ENCODE results near the gene FBXL14. TPM values are rescaled to one million over a fixed set of nuclear protein-coding genes. Genes with fewer than 3 reads are reported as not detected.
A peak's percentile ranks its signal among the peaks of the same experiment; 100 is the strongest.

FBXL14 gene
- total RNA-seq, 6 donors from 2014 or later = 8.5 to 22.0 (median 14.4) TPM

- DNase-seq (no peak), ATAC-seq (ENCODE audit: low FRiP score in 2 of 2) (no peak)
- Histone ChIP-seq H3K9me3 (no peaks in the 10 kb centered on the region), H3K4me3 (peak overlapping the region in 1 of 4 donors; percentile 80), H3K4me1 (peaks cover 30 to 40% (median 34%) of the 10 kb centered on the region in 4 donors), H3K36me3 (no peaks in the 10 kb centered on the region), H3K27ac (peak overlapping the region; percentile 91 to 98 (median 93)), H3K27me3 (no peaks in the 10 kb centered on the region)
- 81 to 83% methylated on average over 9 of the region's 9 CpGs for WGBS, 2 donors
- TF ChIP-seq CTCF (IDR thresholded peaks at IDR 0.05) = no peak
- TF ChIP-seq EP300 (IDR thresholded peaks at IDR 0.05) = no peak
- TF ChIP-seq POLR2AphosphoS5 (IDR thresholded peaks at IDR 0.05) = no peak
- no peak for TF ChIP-seq POLR2A (IDR thresholded peaks at IDR 0.05)
Measured at GRCh38 chr12:1595690-1596347, 1.4 kb upstream of the FBXL14 start.

- Histone ChIP-seq H3K36me3 (no peaks in the 10 kb centered on the region), H3K4me1 (peaks cover 37 to 47% (median 42%) of the 10 kb centered on the region in 4 donors), H3K27me3 (no peaks in the 10 kb centered on the region), H3K27ac (peak overlapping the region; percentile 91 to 98 (median 93)), H3K4me3 (peak overlapping the region; percentile 42 to 91 (median 80)), H3K9me3 (no peaks in the 10 kb centered on the region)
- no peak for DNase-seq
- TF ChIP-seq POLR2AphosphoS5 (IDR thresholded peaks at IDR 0.05) (peak in 1 of 2 donors; percentile 28), EP300 (IDR thresholded peaks at IDR 0.05) (no peak)
- 9 to 10% methylated on average over 19 of the region's 19 CpGs for WGBS, 2 donors
- ATAC-seq (ENCODE audit: low FRiP score in 2 of 2) = peak in 1 of 2 donors; percentile 5
Measured at GRCh38 chr12:1595026-1595561, 713 bp upstream of the FBXL14 start.

- peaks cover 41 to 54% (median 47%) of the 10 kb centered on the region in 4 donors for H3K4me1 ChIP-seq
- DNase-seq = no peak
- no peaks in the 10 kb centered on the region for H3K9me3 ChIP-seq
- no peaks in the 10 kb centered on the region for H3K27me3 ChIP-seq
- ATAC-seq (ENCODE audit: low FRiP score in 2 of 2) = peak in 1 of 2 donors; percentile 72
- TF ChIP-seq CTCF (IDR thresholded peaks at IDR 0.05) (no peak), POLR2A (IDR thresholded peaks at IDR 0.05) (peak in 2 of 4 donors; percentile 46 to 70), EP300 (IDR thresholded peaks at IDR 0.05) (no peak), POLR2AphosphoS5 (IDR thresholded peaks at IDR 0.05) (peak in 1 of 2 donors; percentile 28)
- WGBS, 2 donors = no CpG with 5 or more reads among the region's 34 CpGs
- peak overlapping the region; percentile 80 to 91 (median 86) for H3K4me3 ChIP-seq
- H3K36me3 ChIP-seq = no peaks in the 10 kb centered on the region
- H3K27ac ChIP-seq = peak overlapping the region; percentile 91 to 98 (median 93)
Measured at GRCh38 chr12:1594006-1594260, 448 bp downstream of the FBXL14 start.

- Histone ChIP-seq H3K9me3 (no peaks in the 10 kb centered on the region), H3K27me3 (no peaks in the 10 kb centered on the region), H3K36me3 (no peaks in the 10 kb centered on the region), H3K27ac (peak overlapping the region; percentile 91 to 98 (median 93)), H3K4me1 (peaks cover 41 to 54% (median 50%) of the 10 kb centered on the region in 4 donors), H3K4me3 (peak overlapping the region; percentile 80 to 91 (median 86))
- WGBS, 2 donors = 8 to 26% methylated on average over 6 to 35 of the region's 56 CpGs
- TF ChIP-seq POLR2A (IDR thresholded peaks at IDR 0.05) (no peak), POLR2AphosphoS5 (IDR thresholded peaks at IDR 0.05) (no peak), EP300 (IDR thresholded peaks at IDR 0.05) (no peak), CTCF (IDR thresholded peaks at IDR 0.05) (no peak)
- DNase-seq (peak; percentile 66 to 91), ATAC-seq (ENCODE audit: low FRiP score in 2 of 2) (peak; percentile 20 to 71)
Measured at GRCh38 chr12:1593174-1594005, 991 bp downstream of the FBXL14 start.

Measured in upper lobe of left lung (tissue), 6 donors.